Activated T-cell treated with anti-CD3 and anti-CD28 coated beads, Interleukin-2, amount 50 U/mL, for 4 hours (primary cell): Measurements from ENCODE around the gene AKAP6. TPM values are rescaled to one million over a fixed set of nuclear protein-coding genes. Genes with fewer than 3 reads are reported as not detected.

Source experiments
- ATAC-seq, 2 donors: fragments of 200-7000 bp; cut with Tn5 transposase; one replicate each; pipeline ENCODE4 v1.10.0; 2021
- DNase-seq: peaks from one replicate; pipeline ENCODE4 v3.0.0-alpha.2; 2020
- H3K27me3 Mint-ChIP-seq: one replicate; pipeline ENCODE4 v1.8.0; 2021; ENCODE audit warnings: low read depth, mixed read lengths
- H3K36me3 Mint-ChIP-seq: one replicate; pipeline ENCODE4 v1.8.0; 2022; ENCODE audit warnings: mixed read lengths; ENCODE audit not compliant: insufficient read depth
- H3K4me1 Mint-ChIP-seq: one replicate; pipeline ENCODE4 v1.8.0; 2021; ENCODE audit warnings: low read depth, mixed read lengths
- H3K4me3 Mint-ChIP-seq: one replicate; pipeline ENCODE4 v1.8.0; 2021; ENCODE audit warnings: mild to moderate bottlenecking, moderate library complexity, mixed read lengths
- H3K9me3 Mint-ChIP-seq: one replicate; pipeline ENCODE4 v1.8.0; 2021; ENCODE audit warnings: mixed read lengths
- total RNA-seq, 3 donors: library from RNA; stranded (reverse); gene quantifications; one replicate each; pipeline ENCODE4 v1.2.1, GENCODE V29; 2021

Gene AKAP6
- total RNA-seq, 3 donors from 2014 or later, result 0.76 to 1.7 (median 1.3) TPM

GRCh38 chr14:32343926-32344430 is 14.9 kb downstream of the AKAP6 start:
- ATAC-seq (no peak), DNase-seq (no peak)
- Mint-ChIP-seq H3K9me3 (no peaks in the 10 kb centered on the region), H3K36me3 (no peaks in the 10 kb centered on the region), H3K4me1 (no peaks in the 10 kb centered on the region), H3K27me3 (peaks cover 3% of the 10 kb centered on the region), H3K4me3 (no peak overlapping the region)

- DNase-seq, result no peak
Observed at GRCh38 chr14:32345311-32345791, 16.3 kb downstream of the AKAP6 start.

GRCh38 chr14:32349322-32349721 is 20.2 kb downstream of the AKAP6 start:
- Mint-ChIP-seq H3K36me3 (no peaks in the 10 kb centered on the region), H3K9me3 (no peaks in the 10 kb centered on the region), H3K4me1 (no peaks in the 10 kb centered on the region), H3K4me3 (no peak overlapping the region), H3K27me3 (peaks cover 3% of the 10 kb centered on the region)
- ATAC-seq, result no peak
- no peak for DNase-seq

More at GRCh38 chr14:32345311-32345791, 16.3 kb downstream of the AKAP6 start:
- no peaks in the 10 kb centered on the region for H3K9me3 Mint-ChIP-seq
- no peak overlapping the region for H3K4me3 Mint-ChIP-seq
- H3K36me3 Mint-ChIP-seq, result no peaks in the 10 kb centered on the region
- H3K4me1 Mint-ChIP-seq, result no peaks in the 10 kb centered on the region
- no peak for ATAC-seq
- H3K27me3 Mint-ChIP-seq, result peaks cover 3% of the 10 kb centered on the region

- DNase-seq (no peak), ATAC-seq (no peak)
- Mint-ChIP-seq H3K4me3 (no peak overlapping the region), H3K4me1 (no peaks in the 10 kb centered on the region), H3K9me3 (peaks cover 3% of the 10 kb centered on the region), H3K36me3 (no peaks in the 10 kb centered on the region), H3K27me3 (peaks cover 3% of the 10 kb centered on the region)
Observed at GRCh38 chr14:32350020-32350419, 20.9 kb downstream of the AKAP6 start.

GRCh38 chr14:32352631-32353030 is 23.5 kb downstream of the AKAP6 start:
- Mint-ChIP-seq H3K36me3 (no peaks in the 10 kb centered on the region), H3K4me3 (no peak overlapping the region), H3K27me3 (peaks cover 3% of the 10 kb centered on the region), H3K9me3 (peaks cover 3% of the 10 kb centered on the region), H3K4me1 (no peaks in the 10 kb centered on the region)
- DNase-seq (no peak), ATAC-seq (no peak)

- no peaks in the 10 kb centered on the region for H3K4me1 Mint-ChIP-seq
- no peak overlapping the region for H3K4me3 Mint-ChIP-seq
- no peaks in the 10 kb centered on the region for H3K36me3 Mint-ChIP-seq
- ATAC-seq (no peak), DNase-seq (no peak)
- H3K27me3 Mint-ChIP-seq, result no peaks in the 10 kb centered on the region
- peaks cover 3% of the 10 kb centered on the region for H3K9me3 Mint-ChIP-seq
Observed at GRCh38 chr14:32354716-32355115, 25.6 kb downstream of the AKAP6 start.

- Mint-ChIP-seq H3K27me3 (no peaks in the 10 kb centered on the region), H3K9me3 (peaks cover 3% of the 10 kb centered on the region), H3K4me1 (no peaks in the 10 kb centered on the region), H3K4me3 (no peak overlapping the region), H3K36me3 (no peaks in the 10 kb centered on the region)
- DNase-seq (no peak), ATAC-seq (no peak)
Observed at GRCh38 chr14:32358781-32359180, 29.7 kb downstream of the AKAP6 start.

GRCh38 chr14:32361674-32362073 is 32.6 kb downstream of the AKAP6 start:
- no peaks in the 10 kb centered on the region for H3K36me3 Mint-ChIP-seq
- no peak overlapping the region for H3K4me3 Mint-ChIP-seq
- no peaks in the 10 kb centered on the region for H3K27me3 Mint-ChIP-seq
- DNase-seq (no peak), ATAC-seq (no peak)
- no peaks in the 10 kb centered on the region for H3K9me3 Mint-ChIP-seq
- no peaks in the 10 kb centered on the region for H3K4me1 Mint-ChIP-seq

GRCh38 chr14:32363761-32364160 is 34.7 kb downstream of the AKAP6 start:
- H3K36me3 Mint-ChIP-seq, result no peaks in the 10 kb centered on the region
- DNase-seq, result no peak
- no peak overlapping the region for H3K4me3 Mint-ChIP-seq
- no peaks in the 10 kb centered on the region for H3K27me3 Mint-ChIP-seq
- H3K9me3 Mint-ChIP-seq, result no peaks in the 10 kb centered on the region
- ATAC-seq, result no peak
- no peaks in the 10 kb centered on the region for H3K4me1 Mint-ChIP-seq

- no peaks in the 10 kb centered on the region for H3K9me3 Mint-ChIP-seq
- DNase-seq (no peak), ATAC-seq (no peak)
- H3K4me1 Mint-ChIP-seq, result no peaks in the 10 kb centered on the region
- no peaks in the 10 kb centered on the region for H3K36me3 Mint-ChIP-seq
- H3K27me3 Mint-ChIP-seq, result no peaks in the 10 kb centered on the region
- H3K4me3 Mint-ChIP-seq, result no peak overlapping the region
Observed at GRCh38 chr14:32364941-32365340, 35.8 kb downstream of the AKAP6 start.

GRCh38 chr14:32366256-32366879 is 37.3 kb downstream of the AKAP6 start:
- no peaks in the 10 kb centered on the region for H3K9me3 Mint-ChIP-seq
- H3K4me3 Mint-ChIP-seq, result no peak overlapping the region

GRCh38 chr14:32366986-32367385 is 37.9 kb downstream of the AKAP6 start:
- Mint-ChIP-seq H3K9me3 (no peaks in the 10 kb centered on the region), H3K4me3 (no peak overlapping the region), H3K27me3 (no peaks in the 10 kb centered on the region), H3K4me1 (no peaks in the 10 kb centered on the region), H3K36me3 (no peaks in the 10 kb centered on the region)
- DNase-seq (no peak), ATAC-seq (no peak)

More at GRCh38 chr14:32366256-32366879, 37.3 kb downstream of the AKAP6 start:
- H3K27me3 Mint-ChIP-seq, result no peaks in the 10 kb centered on the region
- no peaks in the 10 kb centered on the region for H3K36me3 Mint-ChIP-seq
- no peaks in the 10 kb centered on the region for H3K4me1 Mint-ChIP-seq
- ATAC-seq, result no peak
- no peak for DNase-seq

GRCh38 chr14:32367516-32367915 is 38.4 kb downstream of the AKAP6 start:
- Mint-ChIP-seq H3K9me3 (no peaks in the 10 kb centered on the region), H3K27me3 (no peaks in the 10 kb centered on the region), H3K36me3 (no peaks in the 10 kb centered on the region), H3K4me3 (no peak overlapping the region), H3K4me1 (no peaks in the 10 kb centered on the region)
- ATAC-seq (no peak), DNase-seq (no peak)

- no peaks in the 10 kb centered on the region for H3K9me3 Mint-ChIP-seq
- no peak overlapping the region for H3K4me3 Mint-ChIP-seq
- H3K4me1 Mint-ChIP-seq, result no peaks in the 10 kb centered on the region
- no peak for DNase-seq
- peaks cover 2% of the 10 kb centered on the region for H3K27me3 Mint-ChIP-seq
- H3K36me3 Mint-ChIP-seq, result no peaks in the 10 kb centered on the region
- ATAC-seq, result no peak
Observed at GRCh38 chr14:32368107-32368506, 39.0 kb downstream of the AKAP6 start.

- Mint-ChIP-seq H3K9me3 (no peaks in the 10 kb centered on the region), H3K4me3 (no peak overlapping the region), H3K27me3 (peaks cover 2% of the 10 kb centered on the region), H3K36me3 (no peaks in the 10 kb centered on the region), H3K4me1 (no peaks in the 10 kb centered on the region)
- ATAC-seq, result no peak
- no peak for DNase-seq
Observed at GRCh38 chr14:32370714-32371113, 41.6 kb downstream of the AKAP6 start.
